Measurements from ENCODE around the gene TIMM22.

- TF ChIP-seq POLR2AphosphoS5 (IDR thresholded peaks at IDR 0.05; ENCODE audit: borderline replicate concordance, low read depth, low read length) (no peak), EZH2 (IDR thresholded peaks at IDR 0.05) (no peak), FOXP2 (optimal IDR thresholded peaks at IDR 0.05; ENCODE audit: control extremely low read depth, extremely low read length, insufficient read depth) (no peak)
Observed at GRCh38 chr17:1047879-1048470, 51.0 kb downstream of the TIMM22 start.
